GM21423 (cell line): ENCODE results near the gene P2RX3.

Experiments used
- ATAC-seq: cut with Tn5 transposase; IDR thresholded peaks from one replicate; pipeline ENCODE4 v1.9.1; 2021; ENCODE audit warnings: mild to moderate bottlenecking, moderate library complexity; ENCODE audit not compliant: unreplicated experiment

P2RX3 gene

DNA sequence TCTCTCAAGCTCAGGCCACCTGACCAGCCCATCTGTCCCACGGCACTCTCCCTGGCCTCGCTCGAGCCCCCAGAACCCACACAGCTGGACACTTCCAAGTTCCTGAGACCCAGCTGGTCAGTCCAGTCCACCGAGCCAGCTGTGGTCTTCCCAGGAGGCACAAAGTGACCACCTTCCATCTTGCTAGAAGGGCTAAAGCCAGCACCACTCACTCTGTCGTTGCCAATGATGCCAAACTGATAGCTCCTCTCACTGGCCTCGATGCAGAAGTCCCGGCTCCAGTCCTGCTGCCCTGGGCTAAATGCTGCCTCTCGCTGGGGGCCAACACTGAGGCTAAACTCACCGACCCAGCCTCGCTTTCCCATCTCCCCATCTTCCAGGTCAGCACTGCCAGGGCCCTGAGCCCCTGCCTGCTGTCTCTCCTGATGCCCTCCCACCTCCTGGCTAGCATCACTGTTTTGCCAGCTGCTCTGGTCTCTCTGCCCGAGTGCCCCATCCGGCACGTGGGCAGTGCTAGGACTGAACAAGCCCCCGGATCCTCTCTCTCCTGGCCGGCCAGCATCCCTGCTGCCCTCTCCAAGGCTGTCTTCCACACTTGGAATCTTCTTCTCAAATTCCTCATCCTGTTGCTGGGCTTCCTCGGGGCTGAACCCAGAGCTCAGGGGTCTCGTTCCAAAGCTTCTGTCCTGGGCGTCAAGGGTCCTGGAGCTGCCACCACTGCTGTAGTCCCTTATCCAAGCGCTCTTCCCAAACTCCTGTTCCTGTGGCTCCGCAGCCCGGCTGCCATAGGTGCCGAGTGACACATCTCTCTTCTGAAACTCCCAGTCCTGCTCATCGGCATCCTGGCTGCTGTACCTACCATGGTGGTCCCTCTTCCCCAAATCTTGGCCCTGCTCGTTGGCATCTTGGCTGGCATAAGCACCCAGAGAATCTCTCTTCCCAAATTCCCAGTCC lies 28.8 kb upstream of the P2RX3 start:
- ATAC-seq = no peak

DNA sequence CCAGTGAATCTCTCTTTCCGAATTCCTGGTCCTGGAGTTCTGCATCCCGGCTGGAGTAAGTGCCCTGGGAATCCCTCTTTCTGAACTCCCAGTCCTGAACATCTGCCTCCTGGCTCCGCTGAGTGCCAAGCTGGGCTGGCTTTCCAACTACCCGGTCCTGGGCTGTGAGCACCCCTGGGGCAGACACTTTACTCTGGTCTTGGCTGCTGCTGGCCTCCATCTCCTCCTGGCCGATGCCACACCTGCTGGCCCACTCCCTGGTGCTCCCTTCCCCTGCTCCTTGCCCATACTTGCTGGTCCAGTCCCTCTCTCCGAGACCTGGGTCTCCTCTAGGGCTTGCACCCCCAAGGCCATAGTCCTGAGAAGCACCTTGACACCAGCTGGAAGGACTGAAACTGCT lies 28.1 kb upstream of the P2RX3 start:
- ATAC-seq = no peak

DNA sequence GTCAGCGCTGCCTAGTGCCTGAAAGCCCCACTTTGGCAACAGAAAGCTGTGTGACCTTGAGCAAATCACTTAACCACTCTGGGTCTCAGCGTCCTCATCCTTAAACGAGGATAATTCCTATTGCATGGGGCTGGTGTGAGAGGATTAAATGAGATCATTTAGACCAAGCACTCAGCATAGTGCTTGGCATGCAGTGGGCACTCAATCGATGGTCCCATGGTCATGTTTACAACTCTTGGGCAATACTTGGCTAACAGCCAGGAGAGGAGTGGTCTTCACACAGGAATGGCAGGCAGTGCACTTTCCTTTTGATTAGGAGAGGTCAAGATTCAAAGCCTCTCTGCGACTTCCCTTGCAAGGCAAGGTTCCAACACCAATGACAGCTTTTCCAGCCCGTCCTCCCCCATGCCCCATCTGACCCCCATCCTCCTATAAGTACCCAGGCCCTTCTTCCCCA lies 27.5 kb upstream of the P2RX3 start:
- ATAC-seq = no peak

DNA sequence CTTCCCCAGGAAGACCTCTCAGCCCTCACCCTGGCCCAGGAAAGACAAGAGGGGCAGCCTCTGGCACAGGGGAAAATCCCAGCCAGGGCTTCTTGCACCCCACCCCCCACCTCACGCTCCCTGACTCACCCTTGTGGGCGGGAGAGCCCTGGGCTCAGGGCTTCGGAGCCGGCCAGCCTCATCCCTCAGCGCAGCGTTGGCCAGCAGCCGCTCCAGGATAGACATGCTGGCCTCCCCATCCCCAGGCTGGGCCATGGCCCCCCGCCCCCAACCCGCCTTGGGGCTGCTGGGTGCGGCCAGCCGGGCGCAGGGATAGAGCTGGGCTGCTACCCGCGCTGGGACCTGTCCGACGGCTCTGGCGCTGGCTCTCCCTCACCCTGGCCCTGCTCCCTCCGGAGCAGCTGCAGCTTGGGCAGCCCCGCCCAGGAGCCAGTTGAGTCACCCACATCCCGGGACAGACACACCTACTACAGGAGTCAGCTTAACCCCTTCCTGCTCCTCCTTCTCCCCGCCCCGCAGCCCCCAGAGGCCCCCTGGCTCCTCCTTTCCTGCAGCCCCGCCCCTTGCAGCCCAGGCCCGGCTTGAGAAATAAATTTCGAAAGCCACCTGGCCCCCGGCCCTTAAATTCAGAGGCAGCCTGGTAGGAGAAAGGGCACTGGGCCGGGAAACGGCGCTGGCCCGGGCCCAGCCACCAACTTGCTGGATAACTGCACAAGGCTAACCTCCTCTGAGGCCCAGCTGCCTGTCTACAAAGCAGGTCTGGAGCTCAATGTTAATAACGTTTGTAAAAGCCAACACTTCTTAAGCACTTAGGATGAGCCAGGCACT lies 26.8 kb upstream of the P2RX3 start:
- ATAC-seq = peak; percentile 97

- no peak for ATAC-seq
Observed at GRCh38 chr11:57312511-57313021, 25.6 kb upstream of the P2RX3 start.

- ATAC-seq = no peak
Observed at GRCh38 chr11:57313071-57313787, 24.9 kb upstream of the P2RX3 start.

GRCh38 chr11:57313788-57314135 lies 24.4 kb upstream of the P2RX3 start:
- no peak for ATAC-seq

DNA sequence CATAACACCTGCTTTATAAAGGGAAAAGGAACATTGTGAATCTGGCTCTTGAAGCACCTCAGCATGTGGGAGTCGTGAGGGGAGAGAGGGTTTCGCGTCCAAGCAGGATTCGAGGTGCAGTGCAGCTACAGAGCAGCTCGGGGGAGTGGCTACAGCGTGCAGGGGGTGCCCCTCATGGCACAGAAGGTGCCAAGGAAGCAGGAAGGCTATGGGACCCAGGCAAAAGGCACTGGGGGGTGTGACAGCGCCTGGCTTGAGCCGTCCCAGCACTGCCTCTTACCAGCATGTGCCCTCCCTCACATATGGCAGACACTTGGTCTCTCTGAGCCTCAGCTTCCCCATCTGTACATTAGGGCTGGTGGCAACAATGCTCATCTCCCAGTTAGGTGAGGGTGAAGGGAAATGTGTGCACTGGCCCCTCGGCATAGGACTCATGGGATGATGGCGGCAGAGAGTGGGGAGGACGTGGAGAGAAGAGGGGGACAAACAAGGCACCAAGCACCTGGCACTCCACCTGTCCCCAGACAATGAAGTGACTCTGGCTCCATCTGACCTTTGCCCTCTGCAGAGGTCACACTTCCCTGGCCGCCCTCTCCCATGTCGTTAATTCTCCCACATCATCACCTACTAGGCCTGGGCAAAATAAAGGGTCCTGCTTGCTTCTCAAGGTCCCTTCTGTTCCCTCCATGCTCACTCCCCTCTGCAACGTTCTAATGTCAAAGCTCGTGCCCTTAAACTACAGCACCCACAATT lies 23.8 kb upstream of the P2RX3 start:
- ATAC-seq = no peak

GRCh38 chr11:57315491-57315890 lies 22.7 kb upstream of the P2RX3 start:
- ATAC-seq = no peak

DNA sequence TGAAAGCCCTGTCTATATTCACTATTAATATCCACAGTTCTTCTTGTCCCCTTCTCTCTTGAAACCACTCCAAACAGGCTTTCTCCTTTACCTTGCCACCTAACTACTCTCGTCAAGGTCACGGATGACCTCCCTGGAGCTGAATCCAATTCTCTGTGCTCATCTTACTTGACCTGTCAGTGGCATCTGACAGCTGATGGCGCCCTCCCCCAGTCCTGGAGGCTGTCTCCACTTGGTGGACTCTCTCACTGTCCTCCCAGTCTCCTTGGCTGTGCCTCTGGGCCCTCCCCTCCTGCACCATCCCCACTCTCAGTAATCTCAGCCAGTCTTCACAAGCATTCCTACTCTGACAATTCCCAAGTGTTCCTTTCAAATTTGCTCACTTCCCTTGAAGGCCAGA lies 22.1 kb upstream of the P2RX3 start:
- ATAC-seq = no peak

DNA sequence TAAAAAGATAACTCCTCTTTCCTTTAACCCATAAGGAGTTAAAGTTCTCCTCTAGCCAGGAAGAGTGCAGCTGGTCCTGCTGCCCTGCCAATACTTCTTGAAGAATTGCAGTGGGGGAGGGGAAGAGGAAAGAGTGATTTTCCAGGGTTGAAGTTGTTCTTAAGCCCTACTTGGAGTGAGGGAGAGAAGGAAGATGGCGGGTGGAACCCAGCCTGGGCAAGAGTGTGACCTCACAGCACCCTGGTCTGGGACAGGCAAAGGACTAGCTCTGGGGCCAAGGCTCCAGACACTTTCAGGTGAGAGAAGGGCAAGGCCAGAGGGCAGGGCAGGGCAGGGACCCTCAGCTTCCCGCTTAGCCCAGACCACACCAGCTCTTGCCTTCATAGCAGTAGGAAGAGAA lies 20.0 kb upstream of the P2RX3 start:
- no peak for ATAC-seq

- no peak for ATAC-seq
Observed at GRCh38 chr11:57320067-57320718, 18.0 kb upstream of the P2RX3 start.

DNA sequence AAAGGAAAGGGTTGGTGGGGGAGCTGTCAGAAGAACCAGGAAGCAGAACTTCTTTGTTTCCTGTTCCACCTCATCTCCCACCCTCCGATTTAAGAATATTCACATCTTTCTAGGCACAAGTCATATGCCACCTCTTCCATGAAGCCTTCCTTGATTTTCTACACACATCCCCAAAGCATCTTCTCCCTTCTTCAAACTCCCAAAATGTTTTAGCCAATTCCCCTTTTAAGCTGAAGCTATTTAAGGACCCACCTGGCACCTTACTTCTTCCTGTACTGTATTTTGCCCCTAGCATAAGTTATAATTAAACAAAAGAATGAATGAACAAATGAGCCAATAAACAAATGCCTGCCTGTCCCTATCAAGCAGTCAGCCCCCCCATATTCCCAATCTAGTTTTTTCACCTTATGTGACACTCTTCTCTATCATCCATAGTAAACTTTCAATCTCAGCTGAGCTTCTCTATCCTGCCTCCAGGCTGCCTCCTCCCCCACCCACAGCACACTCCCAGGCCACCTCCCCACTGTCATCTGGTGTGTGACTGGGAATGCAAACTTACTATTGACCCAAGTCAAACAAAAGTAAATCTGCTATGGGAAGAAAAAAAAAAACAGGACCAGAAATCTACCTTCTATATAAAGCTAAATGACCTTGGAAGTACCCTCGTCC lies 17.3 kb upstream of the P2RX3 start:
- no peak for ATAC-seq

DNA sequence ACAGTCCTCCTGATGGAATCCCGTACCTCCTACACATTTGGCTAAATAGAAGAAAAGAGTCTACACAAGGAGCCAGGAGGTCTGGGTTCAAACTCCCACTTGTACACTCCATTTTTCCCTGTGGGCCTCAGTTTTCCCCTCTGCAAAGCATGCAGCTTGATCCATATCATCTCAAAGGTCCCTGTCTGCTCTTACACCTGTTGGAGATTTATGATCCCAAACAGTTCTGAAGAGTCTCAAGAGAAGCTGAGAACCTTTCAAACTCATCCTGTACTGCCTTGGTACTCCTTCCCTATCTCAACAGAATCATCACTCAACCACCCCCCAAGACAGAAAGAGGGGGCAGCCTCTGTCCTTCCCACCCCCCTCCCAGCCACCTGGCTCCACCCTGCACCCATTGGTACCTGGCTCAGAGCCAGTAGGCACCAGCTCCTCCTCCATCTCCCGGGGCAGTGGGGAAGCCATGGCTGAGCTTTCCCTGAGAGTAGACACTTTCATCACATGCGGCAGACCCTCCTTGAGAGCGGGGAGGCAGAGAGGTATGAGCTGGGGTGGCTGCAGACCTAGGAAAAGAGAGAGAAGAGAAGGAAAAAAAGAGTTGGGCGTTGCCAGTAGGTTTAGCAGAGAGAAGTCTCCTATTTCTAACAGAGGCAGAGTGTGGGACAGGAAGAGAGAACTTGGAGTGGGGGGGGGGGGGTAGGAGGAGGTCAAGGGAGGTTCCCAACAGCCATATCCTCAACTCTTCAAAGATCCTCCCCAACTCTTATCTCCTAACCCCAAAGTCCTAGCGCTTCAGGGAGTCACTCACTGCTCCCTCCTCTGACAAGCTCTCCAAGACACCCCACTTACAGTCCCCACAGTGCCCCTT lies 16.5 kb upstream of the P2RX3 start:
- no peak for ATAC-seq

DNA sequence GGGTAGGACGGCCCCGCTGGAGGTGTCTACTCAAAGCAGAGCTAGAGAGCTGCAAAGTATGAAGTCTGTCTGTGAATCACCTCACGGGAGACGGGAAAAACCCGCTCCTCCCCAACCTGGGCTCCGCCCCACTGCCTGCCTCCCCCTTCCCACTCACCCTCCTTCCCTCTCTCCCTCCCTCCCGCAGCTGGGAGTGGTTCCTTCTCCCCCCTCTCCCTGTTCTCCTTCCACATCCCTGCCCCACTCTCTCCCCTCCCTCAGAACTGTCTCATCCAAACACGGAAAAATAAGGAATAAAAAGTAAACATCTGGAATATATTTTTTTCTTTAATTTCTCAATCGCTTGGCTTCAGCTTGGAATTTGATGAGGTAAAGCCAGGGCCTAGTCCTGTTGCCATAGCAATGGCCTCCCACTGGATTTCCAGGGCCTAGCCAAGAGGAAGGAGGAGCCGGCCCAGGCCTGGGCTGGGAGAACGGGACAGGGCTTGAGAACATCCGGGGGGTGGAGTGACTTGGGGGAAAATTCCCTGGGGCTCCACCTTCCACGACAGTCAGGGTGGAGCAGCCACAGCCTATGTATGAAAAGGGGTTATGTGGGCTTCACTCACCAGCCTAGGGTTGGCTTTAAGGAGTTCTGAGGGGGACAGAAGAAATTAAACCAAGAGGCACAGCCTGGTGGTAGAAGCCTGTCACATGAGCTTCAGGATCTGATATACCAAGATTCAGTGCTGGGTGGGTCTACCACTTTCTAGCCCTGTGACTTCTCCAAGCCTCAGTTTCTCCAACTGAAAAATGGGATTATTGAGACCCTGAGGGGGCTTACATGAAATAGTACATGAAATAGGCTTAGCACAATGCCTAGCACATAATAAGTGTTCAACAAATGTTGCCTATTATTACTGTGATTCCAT lies 15.6 kb upstream of the P2RX3 start:
- no peak for ATAC-seq

DNA sequence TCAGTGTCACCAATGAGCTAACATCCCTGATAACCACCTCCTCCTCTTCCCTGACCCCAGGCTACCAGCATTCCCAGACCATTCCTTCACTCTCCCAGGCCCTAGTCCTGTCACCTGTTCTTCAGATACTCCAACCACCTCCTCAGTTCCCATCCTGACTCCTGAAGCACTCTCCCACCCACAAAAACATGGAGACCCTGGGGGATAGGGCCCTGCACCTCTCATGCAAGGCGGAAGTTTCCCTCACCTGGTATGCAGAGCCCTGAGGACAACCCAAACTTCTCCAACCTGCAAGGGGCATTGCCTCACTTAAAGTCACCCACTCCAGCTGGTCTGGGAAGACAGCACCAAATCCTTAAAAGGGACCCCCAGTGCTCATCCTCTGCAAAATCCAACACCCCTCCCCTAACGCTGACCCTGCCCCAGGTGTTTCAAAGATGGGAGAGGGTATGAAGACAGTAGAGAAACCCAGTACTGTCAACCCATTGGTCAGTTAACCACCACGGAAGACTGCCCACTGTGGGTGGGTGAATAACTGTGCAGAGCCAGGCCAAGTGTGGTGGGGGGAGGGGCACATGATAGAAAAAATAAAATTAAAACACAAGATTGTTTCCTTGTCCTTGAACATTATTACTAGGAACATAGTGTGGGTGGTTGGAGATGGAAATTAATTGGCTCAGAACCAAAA lies 14.8 kb upstream of the P2RX3 start:
- no peak for ATAC-seq

DNA sequence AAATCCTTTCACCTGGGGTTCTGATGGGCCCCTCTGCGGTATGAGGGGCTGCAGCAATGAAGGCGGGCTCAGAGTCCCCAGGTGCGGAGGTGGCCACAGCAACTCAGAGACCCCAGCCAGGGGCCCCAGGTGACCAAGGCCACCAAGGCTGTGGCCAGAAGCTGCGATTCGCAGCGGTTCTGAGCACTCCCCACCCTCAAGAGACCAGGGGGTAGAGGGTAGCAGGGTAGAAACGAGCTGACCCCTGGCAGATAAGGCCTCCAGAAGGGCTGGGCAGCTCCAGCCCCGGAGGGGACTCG lies 14.3 kb upstream of the P2RX3 start:
- no peak for ATAC-seq
